Measurements from ENCODE around the gene OGA.

Gene OGA

DNA sequence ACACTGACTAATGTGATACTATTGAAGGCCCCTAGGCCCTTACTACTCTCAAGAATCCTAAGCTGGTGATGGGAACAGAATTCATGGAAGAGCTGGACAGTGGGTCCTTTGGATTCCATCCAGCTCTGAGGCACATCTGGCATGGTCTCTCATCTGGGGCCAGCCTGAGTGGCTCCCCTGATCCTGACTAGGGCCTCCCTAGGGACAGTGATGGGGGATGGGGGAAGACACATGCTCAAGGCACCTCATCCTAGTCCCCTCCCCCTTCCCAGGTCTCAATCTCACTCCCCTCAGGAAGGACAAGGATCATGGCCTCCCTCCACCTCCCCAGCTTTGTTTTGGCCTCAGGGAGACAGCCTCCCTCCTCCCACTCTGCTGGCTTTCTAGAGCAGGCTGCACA, 23.6 kb upstream of the OGA start:
- H3K4me3 ChIP-seq (ENCODE audit: low read depth, low read length) = no peak overlapping the region
- no peak for DNase-seq (ENCODE audit: low read depth)
- TF ChIP-seq, protein P1, sequence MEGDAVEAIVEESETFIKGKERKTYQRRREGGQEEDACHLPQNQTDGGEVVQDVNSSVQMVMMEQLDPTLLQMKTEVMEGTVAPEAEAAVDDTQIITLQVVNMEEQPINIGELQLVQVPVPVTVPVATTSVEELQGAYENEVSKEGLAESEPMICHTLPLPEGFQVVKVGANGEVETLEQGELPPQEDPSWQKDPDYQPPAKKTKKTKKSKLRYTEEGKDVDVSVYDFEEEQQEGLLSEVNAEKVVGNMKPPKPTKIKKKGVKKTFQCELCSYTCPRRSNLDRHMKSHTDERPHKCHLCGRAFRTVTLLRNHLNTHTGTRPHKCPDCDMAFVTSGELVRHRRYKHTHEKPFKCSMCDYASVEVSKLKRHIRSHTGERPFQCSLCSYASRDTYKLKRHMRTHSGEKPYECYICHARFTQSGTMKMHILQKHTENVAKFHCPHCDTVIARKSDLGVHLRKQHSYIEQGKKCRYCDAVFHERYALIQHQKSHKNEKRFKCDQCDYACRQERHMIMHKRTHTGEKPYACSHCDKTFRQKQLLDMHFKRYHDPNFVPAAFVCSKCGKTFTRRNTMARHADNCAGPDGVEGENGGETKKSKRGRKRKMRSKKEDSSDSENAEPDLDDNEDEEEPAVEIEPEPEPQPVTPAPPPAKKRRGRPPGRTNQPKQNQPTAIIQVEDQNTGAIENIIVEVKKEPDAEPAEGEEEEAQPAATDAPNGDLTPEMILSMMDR (IDR thresholded peaks at IDR 0.05; ENCODE audit: control insufficient read depth, extremely low read depth, insufficient read depth) = no peak

DNA sequence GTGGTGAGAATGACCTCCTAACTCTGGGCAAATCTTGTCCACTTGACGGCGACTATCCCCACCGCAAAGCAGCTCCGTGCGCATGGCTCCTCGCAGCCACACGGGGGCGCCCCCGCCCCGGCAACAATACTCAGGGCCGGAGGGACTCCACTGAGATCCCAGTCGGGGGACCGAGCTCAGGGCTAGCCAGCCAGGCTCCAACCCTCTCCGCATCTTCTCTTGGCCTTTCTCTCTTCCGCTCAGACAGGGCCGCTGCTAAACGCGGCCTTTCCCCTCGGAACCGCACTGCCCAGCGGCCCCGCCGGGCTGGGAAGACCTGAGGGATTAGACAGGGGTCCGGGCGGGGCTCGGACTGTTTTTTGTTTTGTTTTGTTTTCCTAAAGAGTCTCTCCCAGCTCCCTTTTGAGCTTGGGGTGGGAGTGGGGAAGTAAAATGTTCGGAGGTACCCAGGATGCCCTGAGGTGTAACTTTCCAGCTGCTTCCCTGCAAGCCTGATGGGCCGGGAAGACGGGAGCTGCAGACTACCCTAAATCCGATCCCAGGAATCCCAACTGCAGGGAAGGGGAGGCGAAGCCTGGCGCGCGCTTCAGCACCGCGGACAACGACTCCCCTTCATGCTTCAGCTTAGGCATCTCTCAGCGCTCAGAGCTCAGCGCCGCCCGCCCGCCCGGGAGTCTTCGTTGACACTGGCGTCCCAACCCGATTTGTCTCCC, 22.7 kb upstream of the OGA start:
- H3K4me3 ChIP-seq (ENCODE audit: low read depth, low read length) = no peak overlapping the region
- TF ChIP-seq, protein P1 (IDR thresholded peaks at IDR 0.05; ENCODE audit: control insufficient read depth, extremely low read depth, insufficient read depth) = peak; percentile 98

DNA sequence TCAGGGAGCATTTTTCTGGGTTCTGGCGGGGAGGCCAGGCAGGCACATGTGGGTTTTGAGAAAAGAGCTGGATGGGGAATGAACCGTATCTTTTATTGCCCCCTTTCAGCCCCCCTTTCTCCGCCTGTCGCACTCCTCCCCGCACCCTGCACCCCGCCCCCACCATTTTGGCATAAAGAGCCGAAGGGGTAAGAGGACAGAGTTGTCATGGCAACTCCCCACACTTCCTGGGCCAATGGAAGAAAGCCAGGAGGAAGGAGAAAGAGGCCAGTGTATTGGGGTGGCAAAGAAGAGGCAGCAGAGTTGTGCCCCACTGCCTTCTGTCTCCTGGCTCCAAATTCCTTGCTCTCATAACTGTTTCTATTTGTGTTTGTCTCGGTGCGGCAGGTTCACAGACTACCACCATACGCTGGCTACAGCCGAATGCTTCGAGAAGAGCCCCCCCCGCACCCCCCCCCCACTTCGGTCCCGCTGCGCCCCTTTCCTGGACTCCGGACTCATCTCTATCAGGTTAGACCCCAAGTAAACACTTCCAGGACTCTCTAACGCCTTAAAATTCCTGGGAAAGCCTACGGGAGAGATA, 21.9 kb upstream of the OGA start:
- H3K4me3 ChIP-seq (ENCODE audit: low read depth, low read length) = 0 out of 2 replicates have a peak overlapping the region, but pooled peaks have one; percentile 7
- no peak for DNase-seq (ENCODE audit: low read depth)
- TF ChIP-seq, protein P1 (IDR thresholded peaks at IDR 0.05; ENCODE audit: control insufficient read depth, extremely low read depth, insufficient read depth) = no peak

More for the DNA sequence above, 22.7 kb upstream of the OGA start:
- peak; percentile 25 for DNase-seq (ENCODE audit: low read depth)

DNA sequence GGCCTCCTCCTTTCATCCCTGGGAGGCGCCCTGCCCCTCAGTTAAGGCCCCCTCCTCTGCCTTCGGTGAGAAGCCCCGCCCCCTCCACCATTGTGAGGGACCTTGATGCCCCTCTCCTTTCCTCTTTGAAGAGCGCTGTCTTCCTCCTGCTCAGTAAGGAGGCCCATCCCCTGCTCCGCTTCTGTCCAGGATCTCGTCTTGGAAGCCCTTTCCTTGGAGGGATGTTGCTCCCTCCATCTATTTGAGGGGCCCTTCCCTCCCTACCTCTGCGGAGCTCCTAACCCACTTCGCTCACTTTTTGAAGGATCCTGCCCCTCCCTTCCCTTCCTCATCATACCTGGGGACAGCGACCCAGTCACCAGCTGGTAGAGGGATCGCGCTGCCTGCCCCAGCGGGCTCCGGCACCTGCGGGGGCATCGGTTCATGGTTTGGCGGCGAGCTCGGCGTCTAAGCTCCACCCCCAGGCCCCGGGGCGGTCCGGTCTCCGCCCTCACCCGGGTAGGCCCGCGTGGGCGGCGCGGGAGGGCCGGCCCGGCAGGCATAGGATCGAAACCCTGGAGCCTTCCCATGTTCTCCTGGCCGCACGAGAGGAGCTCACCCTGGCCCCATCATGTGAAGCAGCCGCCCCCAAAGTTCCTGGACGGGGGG, 21.3 kb upstream of the OGA start:
- H3K4me3 ChIP-seq (ENCODE audit: low read depth, low read length) = no peak overlapping the region
- TF ChIP-seq, protein P1 (IDR thresholded peaks at IDR 0.05; ENCODE audit: control insufficient read depth, extremely low read depth, insufficient read depth) = no peak
- DNase-seq (ENCODE audit: low read depth) = no peak

DNA sequence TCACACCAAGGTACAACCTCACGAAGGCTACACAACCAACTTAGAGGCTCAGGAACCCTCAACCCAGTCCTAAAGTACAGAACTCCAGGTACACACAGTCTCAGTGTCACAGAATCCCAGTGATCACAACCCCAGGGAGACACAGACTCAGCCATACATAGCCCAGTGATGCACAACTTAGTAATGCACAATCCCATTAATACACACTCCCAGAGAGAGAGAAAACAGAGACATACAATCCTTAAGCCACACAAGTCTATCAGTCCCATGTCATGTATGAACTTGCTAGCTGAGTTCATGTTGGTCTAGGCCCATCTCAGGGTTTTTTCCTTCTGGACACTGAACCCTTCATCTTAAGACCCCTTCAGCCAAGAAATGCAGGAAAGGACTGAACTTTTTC, 20.8 kb upstream of the OGA start:
- no peak for DNase-seq (ENCODE audit: low read depth)
- TF ChIP-seq, protein P1 (IDR thresholded peaks at IDR 0.05; ENCODE audit: control insufficient read depth, extremely low read depth, insufficient read depth) = no peak
- no peak overlapping the region for H3K4me3 ChIP-seq (ENCODE audit: low read depth, low read length)

DNA sequence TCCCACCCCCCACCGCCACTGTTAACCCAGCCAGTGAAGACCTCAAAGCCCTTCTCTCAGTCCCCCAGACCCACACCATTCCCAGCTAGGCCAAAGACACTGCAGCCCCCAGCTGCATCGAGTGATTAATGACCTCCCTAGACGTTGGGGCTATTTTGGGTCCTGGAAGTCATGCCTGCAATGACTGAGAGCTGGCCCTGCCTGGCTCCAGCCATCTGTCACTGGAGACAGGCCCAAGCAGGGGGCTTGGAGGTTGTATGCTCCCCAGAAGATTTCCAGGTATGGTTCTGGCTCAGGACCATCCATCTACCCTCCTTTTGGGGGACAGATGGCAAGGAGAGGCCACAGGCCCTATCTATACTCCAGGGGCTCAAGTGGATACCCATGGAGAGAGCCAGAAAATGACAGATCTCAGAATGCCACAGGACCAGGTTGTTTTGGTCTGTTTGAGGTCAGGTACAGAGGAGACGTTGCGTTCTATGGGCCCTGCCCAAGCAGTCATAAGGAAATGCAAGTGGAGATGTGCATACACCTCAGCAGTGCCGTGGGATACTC, 20.2 kb upstream of the OGA start:
- no peak for DNase-seq (ENCODE audit: low read depth)
- TF ChIP-seq, protein P1 (IDR thresholded peaks at IDR 0.05; ENCODE audit: control insufficient read depth, extremely low read depth, insufficient read depth) = no peak
- no peak overlapping the region for H3K4me3 ChIP-seq (ENCODE audit: low read depth, low read length)

Measured in LNCaP clone FGC (cell line).